SU-DHL-6 (cell line): ENCODE data around the gene ZNF799.
"Not testable (repeated sequence)": the region's sequence is repeated elsewhere in the genome, so short reads cannot be mapped to it uniquely, and the experiment has no call there.

Experiments
- CTCF ChIP-seq: fragments of 200-600 bp; sonication (generic); IDR thresholded peaks from one replicate; pipeline ENCODE4 v1.5.1; 2017; ENCODE audit warnings: antibody characterized with exemption, mild to moderate bottlenecking, low read length, moderate library complexity; ENCODE audit not compliant: insufficient read depth, poor library complexity, severe bottlenecking
- EZH2phosphoT487 ChIP-seq: fragments of 200-600 bp; sonication (generic), shearing (Covaris generic); conservative IDR thresholded peaks from 2 replicates; pipeline ENCODE4 v1.6.1; 2018; ENCODE audit warnings: mild to moderate bottlenecking, antibody characterized with exemption, low read length, moderate library complexity, mixed read lengths

GRCh38 chr19:12391148-12391547 is 9.9 kb downstream of the ZNF799 start:
- TF ChIP-seq CTCF, EZH2phosphoT487: not testable (repeated sequence)
